ENCODE data around the gene KHDRBS2. TPM values are rescaled to one million over a fixed set of nuclear protein-coding genes. Genes with fewer than 3 reads are reported as not detected.

KHDRBS2 gene
- total RNA-seq: not detected in 2 replicates

GRCh38 chr6:62285612-62286469 lies at the start of gene KHDRBS2:
TSS of gene KHDRBS2 (minus strand) at chr6:62286225.

